SK-MEL-5 (cell line): ENCODE measurements around the gene CTDP1. TPM values are rescaled to one million over a fixed set of nuclear protein-coding genes. Genes with fewer than 3 reads are reported as not detected.
"Not testable (repeated sequence)": the region's sequence is repeated elsewhere in the genome, so short reads cannot be mapped to it uniquely, and the experiment has no call there.

Experiments
- DNase-seq: peaks from one replicate; pipeline ENCODE4 v3.0.0-alpha.2; 2016; ENCODE audit warnings: low read depth, low spot score
- in situ Hi-C: cut with HindIII; loops from 2 replicates; pipeline ENCODE4 v1.10.0; 2016; ENCODE audit warnings: low sequenced_read_pairs, high pct_unique_total_duplicates, low pct_unique_long_range_greater_than_20kb
- total RNA-seq: library from RNA; depleted of rRNA; stranded (reverse); fragments of >200 nt; shearing (Covaris generic); gene quantifications from 2 replicates; pipeline ENCODE4 v1.2.3, GENCODE V29; 2014

The CTDP1 gene
- total RNA-seq, 1 experiment from 2014 or later, result 17.6 TPM

DNA sequence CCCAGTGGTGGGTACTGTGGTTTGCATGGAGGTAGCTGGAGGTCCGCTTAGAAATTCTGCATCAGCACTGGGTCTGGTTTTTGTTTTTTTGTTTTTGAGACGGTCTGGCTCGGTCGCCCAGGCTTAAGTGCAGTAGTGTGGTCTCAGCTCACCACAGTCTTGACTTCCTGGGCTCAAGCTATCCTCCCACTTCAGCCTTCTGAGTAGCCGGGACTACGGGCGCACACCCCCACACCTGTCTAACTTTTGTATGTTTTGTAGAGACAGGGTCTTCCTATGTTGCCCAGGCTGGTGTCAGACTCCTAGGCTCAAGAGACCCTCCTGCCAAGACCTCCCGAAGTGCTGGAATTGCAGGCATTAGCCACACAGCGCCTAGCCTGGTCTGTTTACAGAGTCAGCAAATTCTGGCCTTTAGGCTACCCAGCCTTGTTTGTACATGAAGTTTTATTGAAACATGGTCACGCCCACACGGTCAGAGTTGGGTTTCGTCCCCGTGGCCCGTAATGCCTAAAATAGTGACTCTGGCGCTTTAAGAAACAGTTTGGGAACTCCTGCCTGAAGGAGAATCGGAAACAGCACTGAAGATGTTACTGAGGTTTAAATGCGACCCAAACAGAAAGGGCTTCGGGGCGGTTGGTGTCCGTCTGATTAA lies 32.7 kb downstream of the CTDP1 start:
- in situ Hi-C loops, result no loop called here
- no peak for DNase-seq

DNA sequence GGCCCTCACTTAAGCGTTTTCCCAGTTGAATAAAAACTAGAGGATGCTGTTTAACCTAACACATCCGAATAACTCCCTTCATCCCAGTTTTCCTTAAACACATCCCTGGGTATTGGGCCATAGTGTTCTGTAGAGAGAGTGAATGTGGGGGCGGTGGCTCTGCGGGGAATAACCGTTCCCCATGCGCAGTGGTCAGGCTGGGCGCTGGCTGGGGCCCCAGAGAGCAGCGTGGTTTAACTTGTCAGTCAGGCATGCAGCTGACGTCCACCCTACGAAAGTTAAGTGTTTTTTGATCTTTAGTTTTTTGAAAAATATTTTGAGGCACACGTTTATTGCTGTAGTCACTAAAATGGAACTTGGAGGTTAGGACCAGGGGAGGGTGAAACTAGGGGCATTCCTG lies 33.7 kb downstream of the CTDP1 start:
- DNase-seq, result no peak
- in situ Hi-C loops, result no loop called here

DNA sequence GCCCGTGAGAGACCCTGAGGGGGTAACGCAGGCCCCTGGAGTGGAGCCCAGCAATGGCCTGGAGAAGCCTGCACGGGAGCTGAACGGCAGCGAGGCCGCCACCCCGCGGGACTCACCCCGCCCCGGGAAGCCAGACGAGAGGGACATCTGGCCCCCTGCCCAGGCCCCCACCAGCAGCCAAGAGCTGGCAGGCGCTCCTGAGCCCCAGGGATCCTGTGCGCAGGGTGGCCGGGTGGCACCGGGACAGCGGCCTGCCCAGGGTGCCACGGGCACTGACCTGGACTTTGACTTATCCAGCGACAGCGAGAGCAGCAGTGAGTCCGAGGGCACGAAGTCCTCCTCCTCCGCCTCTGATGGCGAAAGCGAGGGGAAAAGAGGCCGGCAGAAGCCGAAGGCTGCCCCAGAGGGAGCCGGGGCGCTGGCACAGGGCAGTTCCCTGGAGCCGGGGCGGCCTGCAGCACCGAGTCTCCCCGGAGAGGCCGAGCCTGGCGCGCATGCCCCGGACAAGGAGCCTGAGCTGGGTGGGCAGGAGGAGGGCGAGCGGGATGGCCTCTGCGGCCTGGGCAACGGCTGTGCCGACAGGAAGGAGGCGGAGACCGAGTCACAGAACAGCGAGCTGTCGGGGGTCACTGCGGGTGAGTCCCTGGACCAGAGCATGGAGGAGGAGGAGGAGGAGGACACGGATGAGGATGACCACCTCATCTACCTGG lies 35.1 kb downstream of the CTDP1 start:
- no peak for DNase-seq
- in situ Hi-C loops, result no loop called here

DNA sequence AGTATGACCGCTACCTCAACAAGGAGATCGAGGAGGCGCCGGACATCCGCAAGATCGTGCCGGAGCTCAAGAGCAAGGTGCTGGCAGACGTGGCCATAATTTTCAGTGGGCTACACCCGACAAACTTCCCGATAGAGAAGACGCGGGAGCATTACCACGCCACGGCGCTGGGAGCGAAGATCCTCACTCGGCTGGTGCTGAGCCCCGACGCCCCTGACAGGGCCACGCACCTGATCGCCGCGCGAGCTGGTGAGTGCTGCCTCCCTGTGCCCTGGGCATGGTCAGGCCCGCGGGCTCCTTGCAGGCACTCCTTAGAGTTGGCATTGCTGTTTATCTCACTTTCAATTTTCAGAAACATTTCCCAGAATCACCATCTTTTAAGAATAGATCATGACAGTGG lies 35.7 kb downstream of the CTDP1 start:
- no peak for DNase-seq
- in situ Hi-C loops, result no loop called here

DNA sequence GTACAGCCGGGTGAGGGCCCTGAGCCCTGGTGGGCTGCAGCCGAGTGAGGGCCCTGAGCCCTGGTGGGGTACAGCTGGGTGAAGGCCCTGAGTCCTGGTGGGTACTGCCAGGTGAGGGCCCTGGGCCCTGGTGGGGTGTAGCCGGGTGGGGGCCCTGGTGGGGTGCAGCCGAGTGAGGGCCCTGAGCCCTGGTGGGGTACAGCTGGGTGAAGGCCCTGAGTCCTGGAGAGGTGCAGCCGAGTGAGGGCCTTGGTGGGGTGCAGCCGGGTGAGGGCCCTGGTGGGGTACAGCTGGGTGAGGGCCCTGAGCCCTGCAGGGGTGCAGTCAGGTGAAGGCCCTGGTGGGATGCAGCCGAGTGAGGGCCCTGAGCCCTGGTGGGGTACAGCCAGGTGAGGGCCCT lies 37.5 kb downstream of the CTDP1 start:
- in situ Hi-C loops, result no loop called here
- no peak for DNase-seq

DNA sequence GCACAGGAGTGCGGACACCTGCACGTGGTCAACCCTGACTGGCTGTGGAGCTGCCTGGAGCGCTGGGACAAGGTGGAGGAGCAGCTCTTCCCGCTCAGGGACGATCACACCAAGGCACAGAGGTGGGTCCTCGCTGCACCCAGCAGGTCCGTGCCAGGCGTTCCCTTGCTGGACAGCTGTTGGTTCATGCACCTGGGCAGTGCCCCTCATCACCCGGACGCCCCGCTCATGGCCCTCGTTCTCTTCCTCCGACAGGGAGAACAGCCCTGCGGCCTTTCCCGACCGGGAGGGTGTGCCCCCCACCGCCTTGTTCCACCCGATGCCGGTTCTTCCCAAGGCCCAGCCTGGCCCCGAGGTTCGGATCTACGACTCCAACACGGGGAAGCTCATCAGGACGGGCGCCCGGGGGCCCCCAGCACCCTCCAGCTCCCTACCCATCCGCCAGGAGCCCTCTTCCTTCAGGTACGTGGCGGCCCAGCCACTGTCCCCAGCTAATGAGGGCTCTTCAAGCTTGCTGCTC lies 38.0 kb downstream of the CTDP1 start:
- in situ Hi-C loops, result no loop called here
- no peak for DNase-seq

DNA sequence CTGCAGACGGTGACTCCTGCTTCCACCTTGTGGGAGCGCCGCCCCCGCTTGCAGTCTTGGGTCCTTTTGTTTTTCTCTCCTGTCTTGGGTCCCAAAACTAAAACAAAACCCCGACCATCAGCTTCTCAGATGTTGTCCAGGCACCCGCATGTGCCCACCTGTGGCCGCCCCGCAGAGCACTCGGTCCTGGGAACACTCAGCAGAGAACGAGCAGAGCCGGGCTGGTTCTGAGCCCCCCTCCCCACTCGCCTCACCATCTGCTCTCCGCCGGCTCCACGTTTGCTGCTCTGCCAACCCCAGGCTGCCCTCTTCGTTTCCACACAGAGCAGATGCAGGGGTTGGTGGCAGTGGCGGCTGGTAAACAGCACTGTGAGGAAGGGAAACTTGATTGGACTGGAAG lies 38.5 kb downstream of the CTDP1 start:
- no peak for DNase-seq
- in situ Hi-C loops, result no loop called here

DNA sequence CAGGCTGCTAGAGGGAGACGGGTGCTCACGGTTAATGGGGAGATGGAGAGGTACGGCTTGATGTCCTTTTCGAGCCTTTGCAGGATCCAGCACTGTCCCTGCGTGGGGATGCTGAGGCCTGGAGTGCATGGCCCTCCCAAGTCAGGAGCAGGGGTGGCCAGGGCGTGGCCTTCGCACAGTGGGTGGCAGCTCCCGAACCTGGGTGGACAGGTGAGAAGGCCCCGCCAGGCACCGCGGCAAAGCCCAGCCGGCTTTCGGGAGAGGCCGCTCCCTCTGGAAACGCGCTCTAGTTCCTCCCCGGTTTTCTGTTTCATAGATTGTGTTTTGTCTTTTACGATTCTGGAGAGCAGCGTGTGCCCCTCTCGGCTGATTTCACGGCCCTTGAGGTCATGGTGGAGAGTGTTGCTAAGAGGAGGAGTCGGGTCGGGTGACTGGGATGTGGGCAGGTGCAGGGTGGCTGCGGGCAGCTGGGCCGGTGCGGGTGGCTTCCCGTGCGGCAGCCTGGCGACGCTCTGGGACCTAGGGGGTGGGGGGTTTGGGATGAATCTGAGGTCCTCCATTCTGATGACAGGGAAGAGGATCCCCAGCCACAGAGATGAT lies 39.4 kb downstream of the CTDP1 start:
- DNase-seq, result no peak
- in situ Hi-C loops, result no loop called here

DNA sequence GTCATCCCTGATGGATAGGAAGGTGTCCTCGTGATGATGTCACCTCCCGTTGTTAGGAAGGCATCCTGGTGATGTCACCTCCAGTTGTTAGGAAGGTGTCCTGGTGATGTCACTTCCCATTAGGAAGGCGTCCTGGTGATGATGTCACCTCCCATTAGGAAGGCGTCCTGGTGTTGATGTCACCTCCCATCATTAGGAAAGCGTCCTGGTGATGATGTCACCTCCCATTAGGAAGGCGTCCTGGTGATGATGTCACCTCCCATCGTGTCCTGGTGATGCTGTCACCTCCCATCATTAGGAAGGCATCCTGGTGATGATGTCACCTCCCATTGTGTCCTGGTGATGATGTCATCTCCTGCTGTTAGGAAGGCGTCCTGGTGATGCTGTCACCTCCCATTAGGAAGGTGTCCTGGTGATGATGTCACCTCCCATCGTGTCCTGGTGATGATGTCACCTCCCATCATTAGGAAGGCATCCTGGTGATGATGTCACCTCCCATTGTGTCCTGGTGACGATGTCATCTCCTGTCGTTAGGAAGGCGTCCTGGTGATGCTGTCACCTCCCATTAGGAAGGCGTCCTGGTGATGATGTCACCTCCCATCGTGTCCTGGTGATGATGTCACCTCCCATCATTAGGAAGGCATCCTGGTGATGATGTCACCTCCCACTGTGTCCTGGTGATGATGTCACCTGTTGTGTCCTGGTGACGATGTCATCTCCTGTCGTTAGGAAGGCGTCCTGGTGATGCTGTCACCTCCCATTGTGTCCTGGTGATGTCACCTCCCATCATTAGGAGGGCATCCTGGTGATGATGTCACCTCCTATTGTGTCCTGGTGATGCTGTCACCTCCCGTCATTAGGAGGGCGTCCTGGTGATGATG lies 40.1 kb downstream of the CTDP1 start:
- in situ Hi-C loops, DNase-seq: not testable (repeated sequence)

DNA sequence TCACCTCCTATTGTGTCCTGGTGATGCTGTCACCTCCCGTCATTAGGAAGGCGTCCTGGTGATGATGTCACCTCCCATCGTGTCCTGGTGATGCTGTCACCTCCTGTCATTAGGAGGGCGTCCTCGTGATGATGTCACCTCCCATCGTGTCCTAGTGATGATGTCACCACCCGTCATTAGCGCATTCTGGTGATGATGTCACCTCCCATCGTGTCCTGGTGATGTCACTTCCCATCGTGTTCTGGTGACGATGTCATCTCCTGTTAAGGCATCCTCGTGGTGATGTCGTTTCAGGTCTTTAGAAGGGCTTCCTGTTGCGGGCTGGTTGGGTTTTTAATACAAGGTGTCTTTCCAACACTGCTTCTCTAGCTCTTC lies 40.7 kb downstream of the CTDP1 start:
- no peak for DNase-seq
- in situ Hi-C loops, result no loop called here

DNA sequence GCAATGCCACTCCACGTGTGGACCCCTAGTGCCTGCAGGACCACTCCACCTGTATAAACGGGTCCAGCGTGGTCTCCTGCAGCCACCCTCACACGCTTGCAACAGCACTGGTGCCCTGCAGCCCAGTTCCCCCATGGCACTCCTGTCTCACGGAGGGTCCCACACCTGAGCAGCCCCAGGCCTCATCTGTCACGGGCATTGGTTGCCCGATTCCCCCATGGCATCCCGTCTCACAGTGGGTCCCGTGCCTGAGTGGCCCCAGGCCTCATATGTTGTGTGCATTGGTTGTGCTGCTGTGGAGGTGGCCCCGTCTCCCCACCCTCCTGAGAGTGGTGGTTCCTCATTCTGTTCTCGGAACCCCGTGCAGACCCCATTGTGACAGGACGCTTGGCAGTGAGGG lies 43.4 kb downstream of the CTDP1 start:
- DNase-seq, result no peak
- in situ Hi-C loops, result no loop called here

DNA sequence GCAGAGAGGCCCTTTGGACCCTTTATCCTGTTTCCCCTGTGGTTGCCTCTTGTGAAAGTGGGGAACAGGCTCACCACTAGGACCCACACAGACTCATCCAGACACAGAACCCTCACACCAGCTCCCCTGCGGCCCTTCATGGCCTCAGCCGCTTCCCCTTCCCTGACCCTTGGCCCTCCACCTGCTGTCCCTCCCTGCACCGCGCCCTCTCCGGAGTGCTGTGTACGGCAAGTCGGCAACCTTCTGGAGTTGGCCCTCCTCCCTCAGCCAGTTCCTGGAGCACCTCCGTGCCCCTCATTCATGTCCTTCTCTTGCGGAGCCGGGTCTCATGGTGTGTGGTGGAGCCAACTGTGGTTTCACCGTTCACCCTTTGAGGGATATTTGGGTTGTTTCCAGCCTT lies 44.0 kb downstream of the CTDP1 start:
- in situ Hi-C loops, result no loop called here
- DNase-seq, result no peak

DNA sequence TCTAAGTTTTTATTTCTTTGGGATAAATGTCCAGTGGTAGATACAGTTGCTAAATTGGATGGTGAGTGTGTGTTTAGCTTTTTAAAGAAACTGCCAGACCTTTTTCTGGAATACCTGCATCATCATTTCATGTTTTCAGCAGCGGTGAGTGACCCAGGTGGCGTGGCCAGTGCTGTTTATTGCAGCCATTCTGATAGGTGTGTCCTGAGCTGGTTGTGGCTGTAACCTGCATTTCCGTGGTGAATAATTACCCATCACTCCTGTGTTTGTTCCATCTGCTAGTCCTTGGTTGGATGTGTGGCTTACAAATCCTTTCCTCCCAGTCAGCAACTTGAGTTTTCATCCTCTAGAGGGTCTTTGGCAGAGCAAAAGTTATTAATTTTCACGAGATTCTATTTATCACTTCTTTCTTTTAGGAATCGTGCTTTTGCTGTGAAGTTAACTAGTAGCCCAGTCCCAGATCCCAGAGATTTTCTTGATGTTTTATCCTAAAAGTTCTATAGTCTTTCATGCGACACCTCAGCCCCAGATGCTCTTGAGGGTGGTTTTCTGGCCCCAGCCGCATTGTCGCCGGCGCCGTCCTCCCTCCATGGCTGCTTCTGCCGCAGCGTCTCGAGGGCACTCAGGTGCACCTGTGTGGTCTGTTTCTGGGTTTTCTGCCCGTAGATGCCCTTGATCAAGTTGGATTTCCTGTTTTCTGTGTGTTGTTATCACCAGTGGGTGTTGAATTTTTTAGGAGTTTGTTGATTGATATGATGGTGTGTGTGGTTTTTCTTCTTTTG lies 44.9 kb downstream of the CTDP1 start:
- in situ Hi-C loops, result no loop called here
- DNase-seq, result no peak

DNA sequence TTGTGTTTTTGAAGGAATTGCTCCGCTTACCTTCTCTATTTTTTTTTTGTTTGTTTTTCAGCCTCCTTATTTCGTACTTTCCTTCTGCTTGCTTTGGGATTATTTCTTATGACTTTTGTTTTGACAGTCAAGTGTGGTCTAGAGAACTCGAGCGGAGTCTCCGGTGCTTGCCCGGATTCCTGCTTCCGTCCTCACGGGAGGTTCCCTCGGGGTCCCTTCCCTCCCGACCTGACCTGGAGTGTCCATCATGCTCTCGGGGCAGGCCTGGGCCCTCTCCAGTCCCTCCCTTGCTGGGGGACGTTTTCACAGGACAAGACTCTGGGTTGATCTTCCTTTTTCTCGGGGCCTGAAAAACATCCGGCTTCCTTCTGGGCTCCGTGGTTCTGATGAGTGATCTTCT lies 45.9 kb downstream of the CTDP1 start:
- in situ Hi-C loops, result no loop called here

DNA sequence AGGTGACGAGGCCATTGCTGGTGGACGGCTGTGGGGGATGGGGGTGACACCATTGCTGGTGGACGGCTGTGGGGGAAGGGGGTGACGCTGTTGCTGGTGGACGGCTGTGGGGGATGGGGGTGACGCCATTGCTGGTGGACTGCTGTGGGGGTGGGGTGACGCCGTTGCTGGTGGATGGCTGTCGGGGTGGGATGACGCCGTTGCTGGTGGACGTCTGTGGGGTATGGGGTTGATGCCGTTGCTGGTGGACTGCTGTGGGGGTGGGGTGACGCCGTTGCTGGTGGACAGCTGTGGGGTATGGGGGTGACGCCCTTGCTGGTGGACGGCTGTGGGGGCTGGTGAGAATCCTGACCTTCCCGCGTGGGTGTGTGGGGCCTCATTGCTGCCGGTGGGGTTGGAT lies 47.1 kb downstream of the CTDP1 start:
- no peak for DNase-seq
- in situ Hi-C loops, result no loop called here

More for the DNA sequence above, 45.9 kb downstream of the CTDP1 start:
- DNase-seq, result no peak

DNA sequence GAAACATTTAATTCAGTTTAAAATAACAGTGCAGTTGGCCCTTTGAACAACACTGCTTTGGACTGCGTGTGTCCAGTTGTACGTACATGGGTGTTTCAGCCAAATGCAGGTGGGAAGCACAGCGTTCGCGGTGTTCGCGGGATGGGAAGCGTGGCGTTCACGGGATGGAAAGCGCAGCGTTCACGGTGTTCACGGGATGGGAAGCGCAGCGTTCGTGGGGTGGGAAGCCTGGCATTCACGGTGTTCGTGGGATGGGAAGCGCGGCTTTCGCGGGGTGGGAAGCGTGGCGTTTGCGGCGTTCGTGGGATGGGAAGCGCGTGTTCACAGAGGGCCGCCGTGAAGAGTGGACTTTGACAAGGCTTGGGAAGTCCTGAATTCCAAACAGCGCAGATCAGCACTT lies 47.6 kb downstream of the CTDP1 start:
- in situ Hi-C loops, result no loop called here

DNA sequence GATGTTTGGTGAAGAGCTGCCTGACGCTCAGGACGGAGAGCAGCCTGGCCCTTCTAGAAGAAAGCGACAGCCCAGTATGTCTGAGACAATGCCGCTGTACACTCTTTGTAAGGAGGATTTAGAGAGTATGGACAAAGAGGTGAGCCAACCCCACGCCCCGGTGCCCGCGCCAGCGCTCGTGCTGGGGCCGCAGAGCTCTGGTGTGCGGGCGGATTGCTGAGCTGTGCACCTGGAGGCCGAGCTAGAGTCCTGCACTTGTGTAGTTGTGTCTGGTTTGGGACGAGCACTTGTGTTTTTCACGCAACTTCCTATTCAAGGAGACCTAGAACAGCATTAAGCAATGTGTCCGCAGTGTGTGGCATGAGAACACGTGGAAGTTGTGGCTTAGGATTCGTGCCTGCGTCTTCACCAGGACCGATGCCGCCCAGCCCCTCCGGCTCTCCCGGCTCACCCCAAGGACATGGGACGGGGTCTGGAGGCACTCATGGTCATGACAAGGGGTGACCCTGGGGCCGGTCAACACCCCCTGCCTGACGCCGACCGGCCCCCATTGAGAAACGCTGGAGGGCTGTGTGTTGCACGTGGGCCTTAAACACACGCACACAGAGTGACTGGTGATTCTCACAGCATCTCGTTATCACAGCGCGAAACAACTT lies 49.5 kb downstream of the CTDP1 start:
- in situ Hi-C loops, result no loop called here
- no peak for DNase-seq

More for the DNA sequence above, 47.6 kb downstream of the CTDP1 start:
- DNase-seq, result no peak
